ENCODE data around the gene TMTC4. TPM values are rescaled to one million over a fixed set of nuclear protein-coding genes. Genes with fewer than 3 reads are reported as not detected.

TMTC4 gene
- total and polyA plus RNA-seq, 10 of the 15 experiments (the other 5 are each of a cell fraction or from before 2014, with no cell fraction given): 3.3 to 24.6 (median 14.5) TPM

GRCh38 chr13:100601716-100602115, 72.9 kb downstream of the TMTC4 start (continued):
- TF ChIP-seq MEF2A (IDR thresholded peaks at IDR 0.05; ENCODE audit: insufficient read depth, low read depth, low read length): no peak
- no peak for TF ChIP-seq TCF3 (IDR thresholded peaks at IDR 0.05; ENCODE audit: borderline replicate concordance, insufficient read depth, low read depth, low read length)
- TF ChIP-seq ZZZ3 (IDR thresholded peaks at IDR 0.05; ENCODE audit: control insufficient read depth, insufficient read length, low read depth): no peak

- Histone ChIP-seq H3K4me3 (no peak overlapping the region), H3K4me2 (ENCODE audit: control insufficient read depth, insufficient read depth) (no peak overlapping the region), H3K4me1 (ENCODE audit: control insufficient read depth, insufficient read depth, low read length) (no peaks in the 10 kb centered on the region), H3K27ac (ENCODE audit: control insufficient read depth, insufficient read depth) (no peak overlapping the region), H3K27me3 (replicated peaks in 1 of 2; ENCODE audit: control insufficient read depth in 2 of 2, insufficient read depth in 2 of 2, low read length in 1 of 2) (no peaks in the 10 kb centered on the region), H3K79me2 (ENCODE audit: control insufficient read depth, insufficient read depth, low read length) (no peaks in the 10 kb centered on the region), H3K9me3 (replicated peaks; ENCODE audit: control insufficient read depth, insufficient read depth, low read length) (no peaks in the 10 kb centered on the region), H3K9ac (ENCODE audit: control insufficient read depth, insufficient read depth, low read length) (no peak overlapping the region), H3K36me3 (ENCODE audit: control insufficient read depth in 2 of 2, insufficient read depth in 2 of 2, low read length in 1 of 2) (no peaks in the 10 kb centered on the region), H4K20me1 (ENCODE audit: control insufficient read depth, insufficient read depth) (no peaks in the 10 kb centered on the region), H2AFZ (ENCODE audit: control insufficient read depth, low read depth, low read length) (no peak overlapping the region)
- ChIA-PET CTCF (no interaction called here), SMC1A (ENCODE audit: uncharacterized antibody, unreplicated experiment) (no interaction called here), RAD21 (ENCODE audit: unreplicated experiment) (no interaction called here), POLR2A (no interaction called here)
- BruUV-seq (replicated peaks): no TSS peak
- ATAC-seq (no peak), DNase-seq (ENCODE audit: low read depth, low spot score) (no peak), FAIRE-seq (no peak)
- no peak for TF ChIP-seq RAD21 (IDR thresholded peaks at IDR 0.05; ENCODE audit: insufficient read depth, low read depth, low read length)
- no peak for TF ChIP-seq ZBTB4 (CRISPR knock-in tag; IDR thresholded peaks at IDR 0.05)
- no peak for TF ChIP-seq STAT3 (IDR thresholded peaks at IDR 0.05; ENCODE audit: low read depth, low read length)
- no peak for TF ChIP-seq PAX8 (IDR thresholded peaks at IDR 0.05)
- TF ChIP-seq TCF12 (IDR thresholded peaks at IDR 0.05; ENCODE audit: low read depth, low read length): no peak
- no peak for TF ChIP-seq CTCF (IDR thresholded peaks at IDR 0.05 in 2 of 3, conservative IDR thresholded peaks at IDR 0.05 in 1 of 3; ENCODE audit: control insufficient read depth in 2 of 3, extremely low read depth in 1 of 3, insufficient read depth in 1 of 3, low read depth in 3 of 3, low read length in 3 of 3)
- TF ChIP-seq ZZZ3 (IDR thresholded peaks at IDR 0.05; ENCODE audit: control insufficient read depth, insufficient read length, low read depth): no peak
- no peak for TF ChIP-seq CHD1 (IDR thresholded peaks at IDR 0.05; ENCODE audit: low read depth, low read length)
- TF ChIP-seq SMAD5 (IDR thresholded peaks at IDR 0.05; ENCODE audit: low read depth): no peak
- TF ChIP-seq ZSCAN29 (IDR thresholded peaks at IDR 0.05): no peak
- TF ChIP-seq SMAD1 (IDR thresholded peaks at IDR 0.05; ENCODE audit: low read depth, partially characterized antibody): no peak
- TF ChIP-seq RCOR1 (conservative IDR thresholded peaks at IDR 0.05; ENCODE audit: low read depth, low read length): no peak
- intact Hi-C loops (cut with micrococcal nuclease; ENCODE audit: unreplicated experiment): no loop called here
- in situ Hi-C loops (cut with MboI): no loop called here
- 66% methylated on average over 6 of the region's 6 CpGs for WGBS (ENCODE audit: insufficient coverage, insufficient replicate concordance, low lambda C conversion rate, missing lambda C conversion rate)
These were observed 73.7 kb downstream of the TMTC4 start for GRCh38 chr13:100600915-100601314.
